C4-2B (cell line): ENCODE measurements around the gene ARHGEF1.

Source experiments
- CTCF ChIP-seq: fragments of 450-650 bp; conservative IDR thresholded peaks from 2 replicates; pipeline ENCODE4 v1.5.1; 2017; ENCODE audit warnings: mild to moderate bottlenecking
- ZFX ChIP-seq: fragments of 450-650 bp; IDR thresholded peaks from 2 replicates; pipeline ENCODE4 v1.6.1; 2017

- TF ChIP-seq CTCF (no peak), ZFX (no peak)
Observed at GRCh38 chr19:41906271-41906670, 23.3 kb downstream of the ARHGEF1 start.
